Measurements from ENCODE around the gene ZC3H11A.

Gene ZC3H11A

GRCh38 chr1:203840208-203840808 lies 44.9 kb downstream of the ZC3H11A start:
- no peak for DNase-seq (ENCODE audit: low read depth in 2 of 2)

- DNase-seq (ENCODE audit: low read depth in 2 of 2): no peak
These were observed 47.1 kb downstream of the ZC3H11A start for GRCh38 chr1:203842559-203842876.

- no peak for DNase-seq (ENCODE audit: low read depth in 2 of 2)
These were observed 48.0 kb downstream of the ZC3H11A start for GRCh38 chr1:203843435-203843834.

Measured in stimulated activated CD8-positive, alpha-beta memory T cell treated with anti-CD3 and anti-CD28 coated beads, Interleukin-15, amount 100 ng/mL, for 48 hours (primary cell).